Endothelial cell of umbilical vein (primary cell): ENCODE data around the gene ZBTB43. TPM values are rescaled to one million over a fixed set of nuclear protein-coding genes. Genes with fewer than 3 reads are reported as not detected.

Experiments used
- BruUV-seq: library from RNA; stranded (reverse); fragments of 400-500 nt; replicated peaks from 2 replicates; lab custom pipeline; 2021; lab: Mats Ljungman, UMichigan
- CTCF ChIA-PET: fragments of 300-600, 350-600 bp; sonication (Branson Sonifier 250); formaldehyde crosslinking; loops from one replicate; lab custom pipeline; 2021; ENCODE audit warnings: antibody characterized with exemption, inconsistent platforms; lab: Charles Lee
- POLR2A ChIA-PET: fragments of 300-600, 350-600 bp; sonication (Branson Sonifier 250); formaldehyde crosslinking; loops from one replicate; lab custom pipeline; 2021; ENCODE audit warnings: antibody characterized with exemption, inconsistent platforms; lab: Charles Lee
- DNase-seq: peaks from one replicate; pipeline ENCODE4 v3.0.0-alpha.2; 2011; ENCODE audit warnings: low read depth, low spot score
- FAIRE-seq: peaks from 2 replicates; lab custom pipeline; 2011; peaks lifted over from hg19 to GRCh38; lab: Jason Lieb, UNC
- H2AFZ ChIP-seq: 2 replicates; pipeline ENCODE4 v1.6.0; 2012; ENCODE audit warnings: low read depth, low read length, control low read depth, inconsistent platforms
- H3K27ac ChIP-seq: 2 replicates; pipeline ENCODE4 v1.5.1; 2011; ENCODE audit warnings: low read depth, mild to moderate bottlenecking, control low read depth, low read length, moderate library complexity; ENCODE audit not compliant: insufficient read depth
- H3K27me3 ChIP-seq, 2 experiments: 2 replicates each; pipeline versions ENCODE4 v1.6.0 to v1.6.1; 2011; ENCODE audit warnings: low read length in 2 of 2, mixed read lengths in 1 of 2; ENCODE audit not compliant: control insufficient read depth in 2 of 2, insufficient read depth in 2 of 2
- H3K36me3 ChIP-seq, 2 experiments: 2 replicates in 1 of 2; 3 replicates in 1 of 2; pipeline ENCODE4 v1.5.1; 2011; ENCODE audit warnings: low read length in 2 of 2, mild to moderate bottlenecking in 1 of 2, moderate library complexity in 1 of 2; ENCODE audit not compliant: control insufficient read depth in 2 of 2, insufficient read depth in 2 of 2; ENCODE audit errors: extremely low read depth in 1 of 2
- H3K4me1 ChIP-seq: 3 replicates; pipeline ENCODE4 v1.5.1; 2011; ENCODE audit warnings: mild to moderate bottlenecking, low read length; ENCODE audit not compliant: control insufficient read depth, insufficient read depth; ENCODE audit errors: extremely low read depth
- H3K4me2 ChIP-seq: 2 replicates; pipeline ENCODE4 v1.6.1; 2011; ENCODE audit warnings: low read length, control low read depth, mixed read lengths; ENCODE audit not compliant: insufficient read depth
- H3K4me3 ChIP-seq, 3 experiments: fragments of 200-600 bp in 1 of 3; sonication (generic), shearing (Covaris generic) in 1 of 3; replicated peaks in 1 of 3; 2 replicates each; pipeline ENCODE4 v1.5.1; 2011 to 2016; ENCODE audit warnings: control low read depth in 3 of 3, low read length in 3 of 3, mild to moderate bottlenecking in 2 of 3, inconsistent platforms in 1 of 3, low read depth in 1 of 3, moderate library complexity in 1 of 3; ENCODE audit not compliant: insufficient read depth in 1 of 3
- H3K79me2 ChIP-seq: 2 replicates; pipeline ENCODE4 v1.6.0; 2012; ENCODE audit warnings: low read length, inconsistent platforms; ENCODE audit not compliant: control insufficient read depth, insufficient read depth
- H3K9ac ChIP-seq: replicated peaks from 2 replicates; pipeline ENCODE3; 2011; ENCODE audit warnings: low read length, control low read depth; ENCODE audit not compliant: insufficient read depth; ENCODE audit errors: extremely low read depth
- H3K9me1 ChIP-seq: replicated peaks from 3 replicates; pipeline ENCODE4 v1.6.0; 2011; ENCODE audit warnings: mild to moderate bottlenecking, low read length; ENCODE audit not compliant: control insufficient read depth, insufficient read depth; ENCODE audit errors: extremely low read depth
- H3K9me3 ChIP-seq: replicated peaks from 2 replicates; pipeline ENCODE4 v1.5.1; 2012; ENCODE audit warnings: low read length, inconsistent platforms; ENCODE audit not compliant: control insufficient read depth, insufficient read depth
- H4K20me1 ChIP-seq: replicated peaks from 2 replicates; pipeline ENCODE3; 2011; ENCODE audit warnings: mild to moderate bottlenecking, low read length; ENCODE audit not compliant: control insufficient read depth, insufficient read depth; ENCODE audit errors: extremely low read depth
- EZH2 ChIP-seq: IDR thresholded peaks from 2 replicates; pipeline ENCODE4 v1.6.1; 2012; ENCODE audit warnings: borderline replicate concordance, low read depth, mild to moderate bottlenecking, moderate library complexity, low read length, inconsistent platforms; ENCODE audit not compliant: severe bottlenecking
- FOS ChIP-seq: IDR thresholded peaks from 2 replicates; pipeline ENCODE4 v1.6.1; 2011; ENCODE audit warnings: mild to moderate bottlenecking, low read length, moderate library complexity, borderline replicate concordance; ENCODE audit not compliant: insufficient read depth
- GATA2 ChIP-seq: IDR thresholded peaks from 2 replicates; pipeline ENCODE4 v1.7.0; 2011; ENCODE audit warnings: low read depth, mild to moderate bottlenecking, moderate library complexity, mixed read lengths, low read length; ENCODE audit not compliant: insufficient read length, insufficient read depth
- JUN ChIP-seq: IDR thresholded peaks from 2 replicates; pipeline ENCODE4 v1.6.1; 2011; ENCODE audit warnings: borderline replicate concordance, low read depth; ENCODE audit not compliant: insufficient read length, insufficient read depth
- MAX ChIP-seq: IDR thresholded peaks from 2 replicates; pipeline ENCODE4 v1.6.1; 2011; ENCODE audit not compliant: insufficient read depth, insufficient read length
- MYC ChIP-seq: IDR thresholded peaks from one replicate; pipeline ENCODE4 v1.6.1; 2011; ENCODE audit warnings: mild to moderate bottlenecking, low read depth, low read length
- POLR2A ChIP-seq: IDR thresholded peaks from 2 replicates; pipeline ENCODE4 v1.6.1; 2012; ENCODE audit warnings: low read depth, mild to moderate bottlenecking, control low read depth, low read length
- POLR2AphosphoS5 ChIP-seq: IDR thresholded peaks from 2 replicates; pipeline ENCODE4 v1.6.1; 2012; ENCODE audit warnings: low read depth, mild to moderate bottlenecking, control low read depth, low read length, moderate library complexity; ENCODE audit not compliant: insufficient read depth
- dilution Hi-C: fragments of 300-500 bp; cut with MboI; formaldehyde crosslinking; loops from one replicate; pipeline ENCODE4 v1.15.0; 2019; ENCODE audit warnings: low sequenced_read_pairs; ENCODE audit not compliant: extremely low pct_ligation_motif_present
- intact Hi-C: fragments of 100-400 bp; cut with micrococcal nuclease; formaldehyde crosslinking; loops from one replicate; pipeline ENCODE4 v1.10.0; 2022
- polyA plus RNA-seq, 4 experiments: library from polyadenylated mRNA; depleted of rRNA in 3 of 4; stranded (reverse) in 3 of 4; unstranded in 1 of 4; fragments of >200 nt; gene quantifications; 2 replicates each; pipeline versions ENCODE4 v1.2.1 to v1.2.3, GENCODE V29; 2011 to 2012; ENCODE audit warnings: missing spikeins in 1 of 4
- total RNA-seq: library from RNA; stranded (reverse); gene quantifications from 2 replicates; pipeline ENCODE4 v1.2.3, GENCODE V29; 2021
- TF ChIP-seq, protein P1 (sequence below), 2 donors: IDR thresholded peaks; 1 replicate in 1 of 2; 2 replicates in 1 of 2; pipeline ENCODE4 v1.5.1; 2011; ENCODE audit warnings: low read length in 2 of 2, mild to moderate bottlenecking in 2 of 2, moderate library complexity in 2 of 2, control low read depth in 1 of 2, inconsistent platforms in 1 of 2, low read depth in 1 of 2; ENCODE audit not compliant: insufficient read depth in 1 of 2; ENCODE audit errors: extremely low read depth in 1 of 2

ZBTB43 gene
- total and polyA plus RNA-seq, 2 donors (not counting 3 experiments of a cell fraction or from before 2014, with no cell fraction given), result 3.2 to 9.0 TPM

GRCh38 chr9:126833020-126833419 is 28.2 kb downstream of the ZBTB43 start:
- Histone ChIP-seq H4K20me1 (no peaks in the 10 kb centered on the region), H3K27me3 (no peaks in the 10 kb centered on the region), H3K79me2 (peaks cover 7% of the 10 kb centered on the region), H3K4me2 (no peak overlapping the region), H3K9ac (no peak overlapping the region), H3K36me3 (peaks cover 8 to 15% of the 10 kb centered on the region in 2 experiments), H3K27ac (no peak overlapping the region), H3K9me3 (no peaks in the 10 kb centered on the region), H3K4me1 (peaks cover under 1% of the 10 kb centered on the region), H2AFZ (no peak overlapping the region), H3K4me3 (no peak overlapping the region), H3K9me1 (no peaks in the 10 kb centered on the region)
- intact Hi-C loops, result no loop called here
- CTCF ChIA-PET, result interaction anchor here (2.8 kb wide), 1 partner anchor 12 kb away, joined by 8 read pairs; no protein-coding TSS in a partner anchor
- POLR2A ChIA-PET, result no interaction called here
- dilution Hi-C loops, result no loop called here
- BruUV-seq, result no TSS peak
- TF ChIP-seq POLR2A (no peak), GATA2 (no peak), MAX (no peak), EZH2 (no peak), MYC (no peak), POLR2AphosphoS5 (no peak), JUN (no peak), FOS (no peak)
- TF ChIP-seq, protein P1, sequence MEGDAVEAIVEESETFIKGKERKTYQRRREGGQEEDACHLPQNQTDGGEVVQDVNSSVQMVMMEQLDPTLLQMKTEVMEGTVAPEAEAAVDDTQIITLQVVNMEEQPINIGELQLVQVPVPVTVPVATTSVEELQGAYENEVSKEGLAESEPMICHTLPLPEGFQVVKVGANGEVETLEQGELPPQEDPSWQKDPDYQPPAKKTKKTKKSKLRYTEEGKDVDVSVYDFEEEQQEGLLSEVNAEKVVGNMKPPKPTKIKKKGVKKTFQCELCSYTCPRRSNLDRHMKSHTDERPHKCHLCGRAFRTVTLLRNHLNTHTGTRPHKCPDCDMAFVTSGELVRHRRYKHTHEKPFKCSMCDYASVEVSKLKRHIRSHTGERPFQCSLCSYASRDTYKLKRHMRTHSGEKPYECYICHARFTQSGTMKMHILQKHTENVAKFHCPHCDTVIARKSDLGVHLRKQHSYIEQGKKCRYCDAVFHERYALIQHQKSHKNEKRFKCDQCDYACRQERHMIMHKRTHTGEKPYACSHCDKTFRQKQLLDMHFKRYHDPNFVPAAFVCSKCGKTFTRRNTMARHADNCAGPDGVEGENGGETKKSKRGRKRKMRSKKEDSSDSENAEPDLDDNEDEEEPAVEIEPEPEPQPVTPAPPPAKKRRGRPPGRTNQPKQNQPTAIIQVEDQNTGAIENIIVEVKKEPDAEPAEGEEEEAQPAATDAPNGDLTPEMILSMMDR (IDR thresholded peaks at IDR 0.05; ENCODE audit: extremely low read depth in 1 of 2, insufficient read depth in 1 of 2, low read depth in 1 of 2, low read length in 2 of 2), result no peak
- DNase-seq, result no peak
- no peak for FAIRE-seq
